Gastroesophageal sphincter (tissue), 4 donors: ENCODE results near the gene VWA8. TPM values are rescaled to one million over a fixed set of nuclear protein-coding genes. Genes with fewer than 3 reads are reported as not detected.

Experiments
- ATAC-seq: fragments of 150-250 bp; one replicate; pipeline ENCODE4 v1.9.1; 2016; ENCODE audit warnings: mild to moderate bottlenecking, moderate library complexity
- H3K27ac ChIP-seq, 4 donors: fragments of 200-600 bp; sonication (generic) in 3 of 4; 1 replicate in 3 of 4; 2 replicates in 1 of 4; pipeline ENCODE4 v1.5.1; 2016 to 2019
- H3K27me3 ChIP-seq: fragments of 200-600 bp; sonication (generic); one replicate; pipeline ENCODE4 v1.5.1; 2019
- H3K36me3 ChIP-seq, 2 donors: fragments of 200-600 bp; sonication (generic); one replicate each; pipeline ENCODE4 v1.5.1; 2019; ENCODE audit warnings: control low read depth in 1 of 2
- H3K4me1 ChIP-seq, 3 donors: fragments of 200-600 bp; sonication (generic); 1 replicate in 2 of 3; 2 replicates in 1 of 3; pipeline ENCODE4 v1.5.1; 2016 to 2019; ENCODE audit warnings: control low read depth in 2 of 3
- H3K4me3 ChIP-seq, 2 donors: fragments of 200-600 bp; sonication (generic); one replicate each; pipeline ENCODE4 v1.5.1; 2019; ENCODE audit warnings: mild to moderate bottlenecking in 1 of 2, moderate library complexity in 1 of 2
- H3K9me3 ChIP-seq, 3 donors: fragments of 200-600 bp; sonication (generic); one replicate each; pipeline ENCODE4 v1.5.1; 2017 to 2019; ENCODE audit warnings: control low read depth in 2 of 3
- CTCF ChIP-seq, 4 experiments: fragments of 200-600 bp in 2 of 4; fragments of 450-650 bp in 2 of 4; sonication (generic) in 1 of 4; IDR thresholded peaks; one replicate each; pipeline ENCODE4 v1.5.1; 2017 to 2019; ENCODE audit warnings: antibody characterized with exemption in 4 of 4, mild to moderate bottlenecking in 2 of 4, moderate library complexity in 2 of 4
- EP300 ChIP-seq: sonication (generic); formaldehyde crosslinking; IDR thresholded peaks from one replicate; pipeline ENCODE4 v1.6.1; 2017; ENCODE audit warnings: antibody characterized with exemption, mild to moderate bottlenecking
- POLR2A ChIP-seq, 2 donors: fragments of 450-650 bp; IDR thresholded peaks; one replicate each; pipeline ENCODE4 v1.6.1; 2017; ENCODE audit warnings: antibody characterized with exemption in 2 of 2, mild to moderate bottlenecking in 2 of 2, moderate library complexity in 1 of 2
- POLR2AphosphoS5 ChIP-seq: sonication (generic); formaldehyde crosslinking; IDR thresholded peaks from one replicate; pipeline ENCODE4 v1.6.1; 2017; ENCODE audit warnings: antibody characterized with exemption
- WGBS, 2 donors: methylation state at CpG; one replicate each; pipeline ENCODE4 v1.1.5; 2018; ENCODE audit warnings: low coverage in 1 of 2; 5-methylcytosine and 5-hydroxymethylcytosine counted together
- total RNA-seq, 4 donors: library from RNA; depleted of rRNA; stranded (reverse); fragments of >200 nt; gene quantifications; one replicate each; pipeline ENCODE4 v1.1.0, GENCODE V29; 2016

The VWA8 gene
- total RNA-seq, 4 donors from 2014 or later = 20.3 to 34.7 (median 23.9) TPM

- peaks cover 5 to 30% (median 12%) of the 10 kb centered on the region in 3 donors for H3K4me1 ChIP-seq
- no peaks in the 10 kb centered on the region for H3K27me3 ChIP-seq
- H3K36me3 ChIP-seq = peaks cover 0 to 5% of the 10 kb centered on the region in 2 donors
- peak overlapping the region in 3 of 4 donors; percentile 26 to 44 (median 40) for H3K27ac ChIP-seq
- H3K4me3 ChIP-seq = no peak overlapping the region
- no peaks in the 10 kb centered on the region for H3K9me3 ChIP-seq
- ATAC-seq = no peak
- 3 to 31% methylated on average over 5 to 6 of the region's 7 CpGs for WGBS, 2 donors
- peak; percentile 9 for TF ChIP-seq POLR2AphosphoS5
- no peak for TF ChIP-seq POLR2A (IDR thresholded peaks at IDR 0.05)
Measured at GRCh38 chr13:41562083-41562482, 398.8 kb downstream of the VWA8 start.

GRCh38 chr13:41561170-41561569 is 399.7 kb downstream of the VWA8 start:
- H3K9me3 ChIP-seq = no peaks in the 10 kb centered on the region
- peak overlapping the region in 1 of 4 donors; percentile 40 for H3K27ac ChIP-seq
- no peak for ATAC-seq
- no peak for TF ChIP-seq POLR2AphosphoS5
- TF ChIP-seq EP300 = no peak
- TF ChIP-seq CTCF (IDR thresholded peaks at IDR 0.05) = no peak
- 43 to 83% methylated on average over 1 to 4 of the region's 4 CpGs for WGBS, 2 donors
- no peak overlapping the region for H3K4me3 ChIP-seq
- H3K4me1 ChIP-seq = peaks cover 5 to 30% (median 12%) of the 10 kb centered on the region in 3 donors
- peaks cover 0 to 1% of the 10 kb centered on the region in 2 donors for H3K36me3 ChIP-seq
- H3K27me3 ChIP-seq = no peaks in the 10 kb centered on the region

GRCh38 chr13:41558781-41559560 is 401.9 kb downstream of the VWA8 start:
- H3K27me3 ChIP-seq = no peaks in the 10 kb centered on the region
- WGBS, 2 donors = 77 to 83% methylated on average over 1 to 3 of the region's 3 CpGs
- H3K36me3 ChIP-seq = no peaks in the 10 kb centered on the region
- peaks cover 5 to 27% (median 12%) of the 10 kb centered on the region in 3 donors for H3K4me1 ChIP-seq
- no peak overlapping the region for H3K4me3 ChIP-seq
- ATAC-seq = no peak
- no peaks in the 10 kb centered on the region for H3K9me3 ChIP-seq
- TF ChIP-seq POLR2A (IDR thresholded peaks at IDR 0.05) = no peak
- H3K27ac ChIP-seq = no peak overlapping the region

GRCh38 chr13:41557719-41558118 is 403.2 kb downstream of the VWA8 start:
- H3K9me3 ChIP-seq = no peaks in the 10 kb centered on the region
- H3K27ac ChIP-seq = no peak overlapping the region
- H3K4me3 ChIP-seq = no peak overlapping the region
- ATAC-seq = no peak
- H3K27me3 ChIP-seq = peaks cover 4% of the 10 kb centered on the region
- peaks cover 4 to 15% (median 12%) of the 10 kb centered on the region in 3 donors for H3K4me1 ChIP-seq
- WGBS, 2 donors = 100% methylated on average over 1 of the region's 2 CpGs
- TF ChIP-seq CTCF (IDR thresholded peaks at IDR 0.05) (no peak), EP300 (no peak), POLR2A (IDR thresholded peaks at IDR 0.05) (no peak), POLR2AphosphoS5 (no peak)
- no peaks in the 10 kb centered on the region for H3K36me3 ChIP-seq

- ATAC-seq = no peak
- H3K36me3 ChIP-seq = no peaks in the 10 kb centered on the region
- H3K27me3 ChIP-seq = peaks cover 4% of the 10 kb centered on the region
- no peak overlapping the region for H3K4me3 ChIP-seq
- WGBS, 2 donors = 85 to 94% methylated on average over 3 to 4 of the region's 10 CpGs
- H3K9me3 ChIP-seq = no peaks in the 10 kb centered on the region
- no peak overlapping the region for H3K27ac ChIP-seq
- no peak for TF ChIP-seq POLR2A (IDR thresholded peaks at IDR 0.05)
- TF ChIP-seq EP300 = no peak
- no peak for TF ChIP-seq CTCF (IDR thresholded peaks at IDR 0.05)
- TF ChIP-seq POLR2AphosphoS5 = no peak
- no peaks in the 10 kb centered on the region for H3K4me1 ChIP-seq
Measured at GRCh38 chr13:41554626-41555386, 406.1 kb downstream of the VWA8 start.
